ENCODE data around the gene CEACAM8. TPM values are rescaled to one million over a fixed set of nuclear protein-coding genes. Genes with fewer than 3 reads are reported as not detected.

The CEACAM8 gene
- total and polyA plus RNA-seq, 2 donors (not counting 1 experiment from before 2014, with no cell fraction given) = not detected

DNA sequence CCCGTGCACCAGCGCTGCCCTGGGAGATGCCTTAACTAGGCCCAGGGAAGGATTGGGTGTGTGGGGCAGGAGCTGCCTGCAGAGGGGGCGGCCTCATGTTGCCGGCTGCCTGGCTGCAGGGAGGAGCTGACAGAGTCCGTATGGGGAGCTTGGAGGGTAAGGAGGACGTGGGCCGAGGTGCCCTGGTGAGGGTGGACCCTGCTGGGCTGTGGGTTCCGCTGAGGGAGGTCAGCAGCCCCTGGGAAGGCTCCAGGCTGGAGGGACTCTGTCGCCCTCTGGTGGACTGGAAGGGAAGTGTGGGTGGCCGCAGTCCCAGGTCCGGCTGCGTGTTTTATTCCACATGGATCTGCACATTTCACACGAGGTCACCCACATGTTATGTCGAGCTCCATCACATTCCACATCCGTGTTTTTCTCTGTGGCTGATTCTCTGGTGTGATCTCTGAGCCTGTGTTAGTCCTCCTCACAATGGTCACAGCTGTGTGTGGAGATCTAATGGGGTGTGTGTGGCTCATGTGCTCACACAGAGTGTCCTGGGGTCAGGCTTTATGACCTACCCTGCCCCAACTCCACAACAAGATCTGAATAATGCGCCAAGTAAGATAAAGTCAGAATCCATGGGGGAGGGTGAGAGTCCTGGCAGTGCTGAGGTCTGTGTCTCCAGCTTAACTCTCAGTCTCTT, 1.8 kb upstream of the CEACAM8 start:
- no peak overlapping the region for H3K9ac ChIP-seq (ENCODE audit: low read length)
- H3K4me3 ChIP-seq (ENCODE audit: control extremely low read depth in 1 of 5, extremely low read depth in 1 of 5, insufficient read depth in 1 of 5, low read depth in 2 of 5, low read length in 4 of 5) = no peak overlapping the region
- H2AFZ ChIP-seq (ENCODE audit: insufficient read depth, low read depth, low read length, poor library complexity, severe bottlenecking) = no peak overlapping the region
- H3K27ac ChIP-seq (ENCODE audit: low read length in 2 of 2) = no peak overlapping the region
- Mint-ChIP-seq H3K9me3 (ENCODE audit: insufficient read depth) (no peaks in the 10 kb centered on the region), H3K4me1 (peaks cover 5% of the 10 kb centered on the region), H3K27me3 (peaks cover 22% of the 10 kb centered on the region), H3K4me3 (no peak overlapping the region), H3K27ac (no peak overlapping the region)
- H3K79me2 ChIP-seq (ENCODE audit: control insufficient read depth, insufficient read depth, low read length) = no peaks in the 10 kb centered on the region
- peaks cover 3 to 7% of the 10 kb centered on the region in 2 donors for H3K4me1 ChIP-seq (ENCODE audit: control insufficient read depth in 2 of 2, insufficient read depth in 2 of 2, low read length in 2 of 2)
- peaks cover 0 to 17% (median 4%) of the 10 kb centered on the region in 4 experiments for H3K27me3 ChIP-seq (replicated peaks in 1 of 4; ENCODE audit: control extremely low read depth in 1 of 4, control insufficient read depth in 3 of 4, insufficient read depth in 4 of 4, low read length in 3 of 4)
- POLR2A ChIA-PET = no interaction called here
- intact Hi-C loops (cut with micrococcal nuclease) = loop anchor here (1.0 kb wide), 3 partner anchors 29 to 146 kb away; no protein-coding TSS in a partner anchor
- WGBS (ENCODE audit: insufficient coverage) = 36% methylated on average over 8 of the region's 16 CpGs
- peak overlapping the region; percentile 11 for H3K4me2 ChIP-seq (replicated peaks; ENCODE audit: low read depth, low read length, poor library complexity, severe bottlenecking)
- DNase-seq (peak; percentile 69), ATAC-seq (ENCODE audit: low read depth) (peak; percentile 47)
- H3K36me3 ChIP-seq (replicated peaks in 1 of 2; ENCODE audit: control extremely low read depth in 1 of 2, control insufficient read depth in 1 of 2, extremely low read depth in 1 of 2, insufficient read depth in 2 of 2, low read length in 1 of 2) = no peaks in the 10 kb centered on the region
- TF ChIP-seq EZH2 (IDR thresholded peaks at IDR 0.05; ENCODE audit: borderline replicate concordance, insufficient read depth, low read depth, low read length, poor library complexity, severe bottlenecking) = no peak
- TF ChIP-seq, protein P1, sequence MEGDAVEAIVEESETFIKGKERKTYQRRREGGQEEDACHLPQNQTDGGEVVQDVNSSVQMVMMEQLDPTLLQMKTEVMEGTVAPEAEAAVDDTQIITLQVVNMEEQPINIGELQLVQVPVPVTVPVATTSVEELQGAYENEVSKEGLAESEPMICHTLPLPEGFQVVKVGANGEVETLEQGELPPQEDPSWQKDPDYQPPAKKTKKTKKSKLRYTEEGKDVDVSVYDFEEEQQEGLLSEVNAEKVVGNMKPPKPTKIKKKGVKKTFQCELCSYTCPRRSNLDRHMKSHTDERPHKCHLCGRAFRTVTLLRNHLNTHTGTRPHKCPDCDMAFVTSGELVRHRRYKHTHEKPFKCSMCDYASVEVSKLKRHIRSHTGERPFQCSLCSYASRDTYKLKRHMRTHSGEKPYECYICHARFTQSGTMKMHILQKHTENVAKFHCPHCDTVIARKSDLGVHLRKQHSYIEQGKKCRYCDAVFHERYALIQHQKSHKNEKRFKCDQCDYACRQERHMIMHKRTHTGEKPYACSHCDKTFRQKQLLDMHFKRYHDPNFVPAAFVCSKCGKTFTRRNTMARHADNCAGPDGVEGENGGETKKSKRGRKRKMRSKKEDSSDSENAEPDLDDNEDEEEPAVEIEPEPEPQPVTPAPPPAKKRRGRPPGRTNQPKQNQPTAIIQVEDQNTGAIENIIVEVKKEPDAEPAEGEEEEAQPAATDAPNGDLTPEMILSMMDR (IDR thresholded peaks at IDR 0.05) = peak; percentile 99
- CTCF ChIA-PET = interaction anchor here (0.7 to 4.5 kb wide), 20 partner anchors 10 to 158 kb away, joined by 3 to 130 read pairs (median 4); partner anchors contain the start of gene CEACAM1
- H3K9me3 ChIP-seq (ENCODE audit: control extremely low read depth in 1 of 3, control insufficient read depth in 2 of 3, insufficient read depth in 1 of 3, low read length in 2 of 3) = peaks cover 0 to 2% (median 0%) of the 10 kb centered on the region in 3 donors
- H4K20me1 ChIP-seq (ENCODE audit: control insufficient read depth, insufficient read depth, low read length, poor library complexity, severe bottlenecking) = no peaks in the 10 kb centered on the region

DNA sequence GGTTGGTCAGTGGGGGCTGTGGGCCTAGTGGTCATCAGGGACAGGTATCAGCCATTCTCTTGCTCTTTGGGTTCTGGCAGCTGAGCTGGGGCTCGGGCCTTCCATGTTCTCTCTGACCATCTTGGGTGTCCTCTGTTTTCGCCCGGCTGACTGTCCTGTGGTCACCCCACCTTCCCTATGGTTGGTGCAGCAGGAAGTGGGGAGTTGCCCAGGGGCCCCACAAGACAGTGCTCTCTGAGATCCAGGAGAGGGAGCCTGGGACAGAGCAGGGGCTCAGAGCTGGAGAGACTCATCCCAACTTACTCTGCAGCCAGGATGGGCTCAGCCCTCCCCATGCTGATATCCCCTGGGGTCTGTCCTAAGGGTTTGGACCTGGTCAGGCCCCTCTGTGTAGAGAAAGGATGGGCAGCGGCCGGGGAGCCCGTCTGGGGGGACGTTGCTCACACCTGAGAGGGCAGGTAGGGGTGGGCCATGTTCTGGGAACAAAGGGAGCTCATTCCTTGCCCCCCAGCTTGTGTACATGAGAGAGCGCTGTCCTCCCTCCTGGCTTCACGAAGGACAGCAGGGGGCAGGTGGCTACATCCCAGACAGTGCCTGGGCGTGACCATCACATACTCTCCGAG, 937 bp upstream of the CEACAM8 start:
- intact Hi-C loops (cut with micrococcal nuclease) = loop anchor here (1.0 kb wide), 3 partner anchors 28 to 145 kb away; no protein-coding TSS in a partner anchor
- H3K79me2 ChIP-seq (ENCODE audit: control insufficient read depth, insufficient read depth, low read length) = no peaks in the 10 kb centered on the region
- 77% methylated on average over 7 of the region's 11 CpGs for WGBS (ENCODE audit: insufficient coverage)
- no peak overlapping the region for H3K4me2 ChIP-seq (replicated peaks; ENCODE audit: low read depth, low read length, poor library complexity, severe bottlenecking)
- CTCF ChIA-PET = interaction anchor here (0.7 to 4.5 kb wide), 13 partner anchors 10 to 150 kb away, joined by 3 to 130 read pairs (median 6); partner anchors contain the start of gene CEACAM1
- H3K9me3 ChIP-seq (ENCODE audit: control extremely low read depth in 1 of 3, control insufficient read depth in 2 of 3, insufficient read depth in 1 of 3, low read length in 2 of 3) = peaks cover 0 to 2% (median 0%) of the 10 kb centered on the region in 3 donors
- no peak for ATAC-seq (ENCODE audit: low read depth)
- H4K20me1 ChIP-seq (ENCODE audit: control insufficient read depth, insufficient read depth, low read length, poor library complexity, severe bottlenecking) = no peaks in the 10 kb centered on the region
- peaks cover 3 to 7% of the 10 kb centered on the region in 2 donors for H3K4me1 ChIP-seq (ENCODE audit: control insufficient read depth in 2 of 2, insufficient read depth in 2 of 2, low read length in 2 of 2)
- TF ChIP-seq, protein P1 (IDR thresholded peaks at IDR 0.05) = no peak
- no peak for TF ChIP-seq EZH2 (IDR thresholded peaks at IDR 0.05; ENCODE audit: borderline replicate concordance, insufficient read depth, low read depth, low read length, poor library complexity, severe bottlenecking)
- no peaks in the 10 kb centered on the region for H3K36me3 ChIP-seq (replicated peaks in 1 of 2; ENCODE audit: control extremely low read depth in 1 of 2, control insufficient read depth in 1 of 2, extremely low read depth in 1 of 2, insufficient read depth in 2 of 2, low read length in 1 of 2)
- peaks cover 0 to 12% (median 1%) of the 10 kb centered on the region in 4 experiments for H3K27me3 ChIP-seq (replicated peaks in 1 of 4; ENCODE audit: control extremely low read depth in 1 of 4, control insufficient read depth in 3 of 4, insufficient read depth in 4 of 4, low read length in 3 of 4)
- H3K9ac ChIP-seq (ENCODE audit: low read length) = no peak overlapping the region
- H3K27ac ChIP-seq (ENCODE audit: low read length in 2 of 2) = no peak overlapping the region
- no peak overlapping the region for H3K4me3 ChIP-seq (ENCODE audit: control extremely low read depth in 1 of 5, extremely low read depth in 1 of 5, insufficient read depth in 1 of 5, low read depth in 2 of 5, low read length in 4 of 5)
- POLR2A ChIA-PET = no interaction called here
- Mint-ChIP-seq H3K27ac (no peak overlapping the region), H3K27me3 (peaks cover 22% of the 10 kb centered on the region), H3K4me1 (peaks cover 5% of the 10 kb centered on the region), H3K4me3 (no peak overlapping the region), H3K9me3 (ENCODE audit: insufficient read depth) (no peaks in the 10 kb centered on the region)
- no peak for DNase-seq
- H2AFZ ChIP-seq (ENCODE audit: insufficient read depth, low read depth, low read length, poor library complexity, severe bottlenecking) = no peak overlapping the region

Measured in B cell (primary cell).